Right ventricle myocardium superior (tissue), 1 donor: Measurements from ENCODE around the gene TNFRSF4. TPM values are rescaled to one million over a fixed set of nuclear protein-coding genes. Genes with fewer than 3 reads are reported as not detected.

ENCODE experiments used
- ATAC-seq: fragments of 200-7000 bp; cut with Tn5 transposase; one replicate; pipeline ENCODE4 v1.9.1; 2020; ENCODE audit warnings: mild to moderate bottlenecking; ENCODE audit not compliant: poor library complexity
- DNase-seq: peaks from one replicate; pipeline ENCODE4 v3.0.0-alpha.2; 2020
- intact Hi-C: fragments of 100-400 bp; cut with DNase I; formaldehyde crosslinking; loops from one replicate; pipeline ENCODE4 v1.11.2; 2022
- total RNA-seq: library from RNA; stranded (reverse); fragmentation: NEBNext Ultra II Directional; extraction: Animal tissue kit (Norgen Biotek cat#: 25700); gene quantifications from one replicate; pipeline ENCODE4 v1.2.1, GENCODE V29; 2021
- donor health status: DM: no; HTN: yes; CAD: no; lungs with severe emphysema.

The TNFRSF4 gene
- total RNA-seq, 1 donor from 2014 or later: 2.1 TPM

DNA sequence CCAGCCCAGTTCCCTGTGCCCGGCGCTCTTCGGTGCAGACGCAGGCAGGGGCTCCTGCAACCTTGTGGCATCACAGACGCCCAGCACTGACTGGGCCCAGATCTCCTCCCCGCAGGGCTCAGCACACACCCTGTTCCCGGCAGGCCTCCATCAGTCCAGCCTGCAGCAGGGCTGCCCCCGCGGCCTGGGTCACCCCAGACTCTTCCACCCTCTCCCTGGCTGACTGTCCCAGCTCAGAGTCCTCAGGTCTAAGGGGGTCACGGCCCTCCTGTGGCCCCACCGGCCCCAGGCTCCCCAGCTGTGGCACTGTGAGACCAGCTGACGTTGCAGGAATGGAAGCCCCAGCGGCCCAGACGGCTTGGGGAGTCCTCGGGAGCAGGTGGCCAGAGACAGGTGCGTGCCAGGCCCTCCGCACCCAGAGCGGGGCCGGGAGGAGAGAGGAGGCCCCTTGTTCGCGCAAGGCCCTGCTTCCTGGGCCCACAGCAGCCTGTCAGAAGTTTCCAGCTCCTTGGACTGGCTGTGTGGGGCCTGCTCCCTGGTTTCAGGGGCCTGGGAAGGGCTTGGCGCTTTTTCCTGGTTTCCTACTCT, 22.3 kb upstream of the TNFRSF4 start:
- ATAC-seq (no peak), DNase-seq (no peak)
- intact Hi-C loops: no loop called here

DNA sequence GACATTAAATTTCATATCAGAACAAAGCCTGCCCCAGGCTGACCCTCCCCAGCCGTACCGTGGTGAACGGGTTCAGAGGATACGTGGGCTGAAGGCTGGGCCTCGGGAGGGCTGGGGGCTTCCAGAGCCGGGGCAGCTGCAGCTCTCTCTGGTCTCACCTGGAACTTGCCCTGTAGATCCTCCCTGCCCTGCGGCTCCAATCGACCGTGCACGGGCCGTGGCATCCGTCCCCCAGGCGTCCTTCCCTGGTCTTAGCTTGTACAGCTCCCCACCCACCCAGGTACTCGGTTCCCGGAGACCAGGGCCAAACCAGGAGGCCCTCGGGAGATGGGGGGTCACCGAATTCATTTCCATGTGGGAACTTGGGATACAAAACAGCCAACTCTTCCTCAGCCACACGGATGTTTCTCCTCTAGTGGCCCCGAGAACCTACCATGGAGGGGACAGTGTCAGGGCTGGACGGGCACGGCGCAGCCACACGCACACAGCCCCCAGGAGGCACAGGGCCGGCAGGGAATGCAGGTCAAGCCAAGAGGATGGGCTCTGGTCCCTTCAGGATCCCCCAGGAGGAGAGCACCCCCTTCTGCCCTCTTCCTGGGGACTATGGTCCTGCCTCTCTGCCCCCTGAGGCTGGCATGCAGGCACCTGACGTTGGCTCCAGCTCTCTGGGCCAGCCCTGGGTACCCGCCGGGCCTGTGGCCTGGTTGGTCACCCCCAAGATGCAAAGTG, 21.2 kb upstream of the TNFRSF4 start:
- no peak for ATAC-seq
- intact Hi-C loops: no loop called here
- DNase-seq: no peak

- intact Hi-C loops: loop anchor here (5.0 kb wide), 1 partner anchor 112 kb away; no protein-coding TSS in a partner anchor
- DNase-seq (no peak), ATAC-seq (no peak)
Measured at GRCh38 chr1:1234180-1234808, 20.3 kb upstream of the TNFRSF4 start.

- intact Hi-C loops: loop anchor here (5.0 kb wide), 1 partner anchor 111 kb away; no protein-coding TSS in a partner anchor
- DNase-seq (no peak), ATAC-seq (no peak)
Measured at GRCh38 chr1:1233567-1233892, 19.6 kb upstream of the TNFRSF4 start.

DNA sequence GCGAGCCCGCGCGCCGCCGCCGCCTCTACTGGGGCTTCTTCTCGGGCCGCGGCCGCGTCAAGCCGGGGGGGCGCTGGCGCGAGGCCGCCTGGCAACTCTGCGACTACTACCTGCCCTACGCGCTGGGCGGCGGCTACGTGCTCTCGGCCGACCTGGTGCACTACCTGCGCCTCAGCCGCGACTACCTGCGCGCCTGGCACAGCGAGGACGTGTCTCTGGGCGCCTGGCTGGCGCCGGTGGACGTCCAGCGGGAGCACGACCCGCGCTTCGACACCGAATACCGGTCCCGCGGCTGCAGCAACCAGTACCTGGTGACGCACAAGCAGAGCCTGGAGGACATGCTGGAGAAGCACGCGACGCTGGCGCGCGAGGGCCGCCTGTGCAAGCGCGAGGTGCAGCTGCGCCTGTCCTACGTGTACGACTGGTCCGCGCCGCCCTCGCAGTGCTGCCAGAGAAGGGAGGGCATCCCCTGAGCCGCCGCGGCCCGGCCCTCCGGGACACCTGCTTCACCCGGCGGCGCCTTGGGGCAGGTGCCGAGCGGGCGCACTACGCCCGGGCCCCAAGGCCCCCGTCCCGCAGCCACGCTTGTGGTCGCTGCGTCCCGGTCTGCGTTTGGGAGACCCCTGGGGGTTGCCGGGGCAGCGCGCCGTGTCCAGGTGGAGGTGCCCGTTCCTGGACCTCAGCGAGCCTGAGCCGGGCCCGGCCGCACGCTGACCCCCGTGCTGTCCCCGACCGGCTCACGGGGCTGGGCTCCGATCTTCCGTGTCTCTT, 19.0 kb upstream of the TNFRSF4 start:
- DNase-seq: no peak
- intact Hi-C loops: loop anchor here (5.0 kb wide), 1 partner anchor 111 kb away; no protein-coding TSS in a partner anchor

DNA sequence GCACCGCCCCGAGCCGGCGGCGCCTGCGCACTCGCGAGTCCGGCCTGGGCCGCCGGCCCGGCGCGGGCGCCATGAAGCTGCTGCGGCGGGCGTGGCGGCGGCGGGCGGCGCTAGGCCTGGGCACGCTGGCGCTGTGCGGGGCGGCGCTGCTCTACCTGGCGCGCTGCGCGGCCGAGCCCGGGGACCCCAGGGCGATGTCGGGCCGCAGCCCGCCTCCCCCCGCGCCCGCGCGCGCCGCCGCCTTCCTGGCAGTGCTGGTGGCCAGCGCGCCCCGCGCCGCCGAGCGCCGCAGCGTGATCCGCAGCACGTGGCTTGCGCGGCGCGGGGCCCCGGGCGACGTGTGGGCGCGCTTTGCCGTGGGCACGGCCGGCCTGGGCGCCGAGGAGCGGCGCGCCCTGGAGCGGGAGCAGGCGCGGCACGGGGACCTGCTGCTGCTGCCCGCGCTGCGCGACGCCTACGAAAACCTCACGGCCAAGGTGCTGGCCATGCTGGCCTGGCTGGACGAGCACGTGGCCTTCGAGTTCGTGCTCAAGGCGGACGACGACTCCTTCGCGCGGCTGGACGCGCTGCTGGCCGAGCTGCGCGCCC, 18.3 kb upstream of the TNFRSF4 start, which contains the start of gene B3GALT6:
Gene B3GALT6 (plus strand): TSS at position 30 of the 588 bp plus-strand sequence. CDS start 42 bp downstream, at position 72.
- no peak for DNase-seq
- no peak for ATAC-seq
- intact Hi-C loops: loop anchor here (5.0 kb wide), 1 partner anchor 110 kb away; no protein-coding TSS in a partner anchor

More for the DNA sequence above, 19.0 kb upstream of the TNFRSF4 start:
- no peak for ATAC-seq

GRCh38 chr1:1231400-1232207, 17.7 kb upstream of the TNFRSF4 start, which contains the start of gene SDF4:
Gene SDF4, minus strand, starts transcription at chr1:1232001. Its CDS starts 3,229 bp downstream, at chr1:1228772.
- intact Hi-C loops: loop anchor here (5.0 kb wide), 1 partner anchor 109 kb away; no protein-coding TSS in a partner anchor
- peak; percentile 99 for DNase-seq
- ATAC-seq: peak; percentile 98

DNA sequence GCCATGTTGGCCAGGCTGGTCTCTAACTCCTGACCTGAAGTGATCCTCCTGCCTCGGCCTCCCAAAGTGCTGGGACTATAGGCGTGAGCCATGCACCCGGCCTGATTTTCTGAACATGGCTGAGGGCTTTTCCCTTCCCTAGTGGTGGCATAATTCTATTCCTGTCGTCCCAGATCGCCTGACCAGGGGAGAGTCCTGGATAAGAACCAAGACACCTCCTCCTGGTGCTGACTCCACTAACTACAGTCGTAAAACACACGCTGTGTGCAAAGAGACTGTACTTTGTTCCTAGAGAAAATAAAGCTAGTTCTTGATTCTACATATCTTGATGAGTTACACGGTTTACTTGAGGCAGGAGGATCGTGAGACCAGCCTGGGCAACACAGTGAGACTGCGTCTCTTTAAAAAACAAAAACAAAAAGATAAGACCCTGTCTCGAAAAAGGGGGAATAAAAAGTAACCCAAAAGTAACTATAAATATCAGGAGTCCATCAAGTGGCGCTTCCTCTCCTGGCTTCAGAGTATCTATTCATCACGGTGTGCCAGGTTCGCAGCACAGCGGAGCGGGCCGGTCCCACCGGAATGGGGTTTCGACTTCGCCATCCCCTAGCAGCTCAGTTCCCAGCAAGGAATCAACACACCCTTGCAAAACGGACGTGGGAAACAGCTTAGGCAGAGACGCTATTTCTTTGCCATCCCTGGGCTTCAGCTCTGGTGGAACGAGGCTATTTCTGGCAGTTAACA, 16.9 kb upstream of the TNFRSF4 start:
- intact Hi-C loops: loop anchor here (5.0 kb wide), 1 partner anchor 109 kb away; no protein-coding TSS in a partner anchor
- DNase-seq (no peak), ATAC-seq (no peak)

- ATAC-seq (no peak), DNase-seq (no peak)
- intact Hi-C loops: loop anchor here (5.0 kb wide), 1 partner anchor 107 kb away; no protein-coding TSS in a partner anchor
Measured at GRCh38 chr1:1229770-1230169, 15.8 kb upstream of the TNFRSF4 start.

DNA sequence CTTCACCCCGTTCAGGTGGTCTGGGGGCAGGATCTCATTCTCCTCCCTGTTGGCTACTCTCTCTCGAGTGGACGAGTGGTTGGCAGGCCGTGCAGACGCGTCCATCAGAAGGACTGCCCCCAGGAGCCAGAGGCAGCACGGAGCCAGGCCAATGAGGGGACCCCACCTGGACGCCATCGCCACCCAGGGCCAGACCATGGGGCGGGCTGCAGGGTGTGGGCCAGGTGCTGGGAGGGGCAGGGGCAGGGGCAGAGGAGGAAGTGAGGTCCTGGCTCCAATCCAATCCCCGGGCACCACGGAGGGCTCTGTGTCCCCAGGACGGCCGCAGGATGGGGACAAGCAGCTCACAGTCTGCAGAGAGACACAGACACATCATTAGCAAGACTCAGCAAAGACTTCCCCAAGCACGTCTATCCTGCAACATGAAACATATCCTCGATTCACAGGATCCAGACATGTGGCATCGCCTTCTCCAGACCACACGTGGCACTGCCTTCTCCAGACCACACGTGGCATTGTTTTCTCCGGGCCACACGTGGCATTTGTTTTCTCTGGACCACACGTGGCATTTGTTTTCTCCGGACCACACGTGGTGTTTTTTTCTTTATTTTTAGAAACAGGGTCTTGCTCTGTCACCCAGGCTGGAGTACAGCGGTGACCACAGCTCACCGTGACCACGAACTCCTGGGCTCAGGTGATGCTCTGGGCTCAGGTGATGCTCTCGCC, 14.8 kb upstream of the TNFRSF4 start:
- intact Hi-C loops: no loop called here
- ATAC-seq: no peak
- DNase-seq: no peak

DNA sequence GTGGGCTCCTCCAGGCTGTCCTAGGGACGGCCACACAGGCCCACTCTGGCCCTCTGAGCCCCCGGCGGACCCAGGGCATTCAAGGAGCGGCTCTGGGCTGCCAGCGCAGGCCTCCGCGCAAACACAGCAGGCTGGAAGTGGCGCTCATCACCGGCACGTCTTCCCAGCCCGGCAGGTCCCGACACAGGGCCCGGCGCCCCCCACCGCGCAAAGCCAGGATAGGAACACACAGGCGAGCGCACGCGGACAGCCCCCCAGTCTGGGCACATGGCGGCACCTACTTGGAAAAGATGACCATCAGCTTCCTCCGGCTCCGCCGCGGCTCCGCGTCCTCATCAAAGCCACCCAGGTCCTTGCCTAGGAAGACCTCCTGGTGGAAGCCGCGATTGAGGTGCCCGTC, 14.2 kb upstream of the TNFRSF4 start:
- ATAC-seq (no peak), DNase-seq (no peak)
- intact Hi-C loops: no loop called here

GRCh38 chr1:1227386-1227785, 13.4 kb upstream of the TNFRSF4 start:
- intact Hi-C loops: no loop called here

GRCh38 chr1:1226566-1227362, 12.8 kb upstream of the TNFRSF4 start:
- DNase-seq (no peak), ATAC-seq (no peak)
- intact Hi-C loops: no loop called here

More at GRCh38 chr1:1227386-1227785, 13.4 kb upstream of the TNFRSF4 start:
- no peak for DNase-seq
- no peak for ATAC-seq

DNA sequence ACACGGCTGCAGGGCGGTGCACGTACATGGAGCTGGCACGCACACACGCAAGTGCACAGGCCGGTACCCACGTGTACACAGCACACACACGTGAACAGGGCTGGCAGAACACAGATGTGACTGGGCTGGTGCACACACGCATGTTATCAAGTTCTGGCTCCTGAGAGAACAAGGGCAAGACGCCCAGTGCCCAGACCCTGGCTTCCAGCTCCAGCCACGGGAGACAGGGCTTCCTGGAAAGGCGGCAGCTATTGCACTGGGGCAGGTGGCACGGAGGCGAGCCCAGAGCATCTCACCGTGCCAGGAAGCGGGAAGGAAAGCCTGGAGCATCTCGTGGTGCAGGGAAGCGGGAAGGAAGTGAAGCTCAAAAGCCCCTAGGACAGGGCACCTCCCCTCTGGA, 12.0 kb upstream of the TNFRSF4 start:
- intact Hi-C loops: no loop called here
- ATAC-seq (peak; percentile 26), DNase-seq (no peak)

DNA sequence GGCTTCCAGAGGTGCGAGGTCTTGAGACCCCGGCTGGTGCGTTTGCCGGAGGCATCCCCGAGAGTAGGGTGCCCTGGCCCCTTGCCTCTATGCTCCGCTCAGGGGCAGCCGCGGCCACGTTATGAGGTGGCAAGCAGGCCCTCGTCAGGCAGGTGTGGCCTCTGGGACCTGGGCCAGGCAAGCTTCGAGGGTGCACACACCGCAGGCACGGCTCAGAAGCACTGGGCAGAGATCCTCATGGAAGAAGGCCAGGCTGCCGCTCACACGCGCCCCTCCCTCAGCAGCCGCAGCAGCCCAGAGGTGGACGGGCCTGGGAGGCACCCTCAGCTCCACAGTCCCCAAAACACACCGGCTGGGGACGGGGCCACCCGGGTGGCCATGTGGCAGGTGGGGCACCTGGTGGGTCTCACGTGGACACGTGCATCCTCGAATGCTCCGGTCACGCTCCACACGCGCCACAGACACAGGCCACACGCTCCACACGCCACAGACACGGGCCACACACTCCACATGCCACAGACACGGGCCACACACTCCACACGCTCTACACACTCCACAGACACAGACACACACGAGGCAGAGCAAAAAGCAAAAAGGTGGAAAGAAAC, 11.4 kb upstream of the TNFRSF4 start:
- intact Hi-C loops: no loop called here
- DNase-seq: no peak
- peak; percentile 33 for ATAC-seq
